HG02884 (cell line): ENCODE results near the gene AJAP1.

Source experiments
- ATAC-seq: cut with Tn5 transposase; IDR thresholded peaks from one replicate; pipeline ENCODE4 v1.9.1; 2021; ENCODE audit warnings: mild to moderate bottlenecking, moderate library complexity; ENCODE audit not compliant: unreplicated experiment

AJAP1 gene

GRCh38 chr1:4728319-4729089 is 74.1 kb downstream of the AJAP1 start:
- no peak for ATAC-seq

GRCh38 chr1:4729090-4729471 is 74.7 kb downstream of the AJAP1 start:
- ATAC-seq: no peak

- ATAC-seq: no peak
Measured at GRCh38 chr1:4730078-4730477, 75.7 kb downstream of the AJAP1 start.

GRCh38 chr1:4733446-4734177 is 79.2 kb downstream of the AJAP1 start:
- ATAC-seq: no peak

- ATAC-seq: no peak
Measured at GRCh38 chr1:4734219-4734618, 79.8 kb downstream of the AJAP1 start.

GRCh38 chr1:4734791-4735190 is 80.4 kb downstream of the AJAP1 start:
- ATAC-seq: no peak

- no peak for ATAC-seq
Measured at GRCh38 chr1:4736254-4736653, 81.8 kb downstream of the AJAP1 start.

GRCh38 chr1:4741876-4742423 is 87.5 kb downstream of the AJAP1 start:
- no peak for ATAC-seq

- ATAC-seq: no peak
Measured at GRCh38 chr1:4743978-4744750, 89.8 kb downstream of the AJAP1 start.

GRCh38 chr1:4745560-4745959 is 91.2 kb downstream of the AJAP1 start:
- no peak for ATAC-seq

- no peak for ATAC-seq
Measured at GRCh38 chr1:4749406-4749805, 95.0 kb downstream of the AJAP1 start.

- ATAC-seq: no peak
Measured at GRCh38 chr1:4750177-4750576, 95.8 kb downstream of the AJAP1 start.

- no peak for ATAC-seq
Measured at GRCh38 chr1:4752059-4752458, 97.7 kb downstream of the AJAP1 start.

GRCh38 chr1:4754816-4755215 is 100.4 kb downstream of the AJAP1 start:
- ATAC-seq: no peak

- no peak for ATAC-seq
Measured at GRCh38 chr1:4755301-4755845, 101.0 kb downstream of the AJAP1 start.

GRCh38 chr1:4755864-4756504 is 101.6 kb downstream of the AJAP1 start:
- ATAC-seq: no peak

GRCh38 chr1:4756851-4757580 is 102.6 kb downstream of the AJAP1 start:
- no peak for ATAC-seq

- ATAC-seq: no peak
Measured at GRCh38 chr1:4759671-4760070, 105.3 kb downstream of the AJAP1 start.

- no peak for ATAC-seq
Measured at GRCh38 chr1:4760088-4760487, 105.7 kb downstream of the AJAP1 start.

GRCh38 chr1:4761324-4761723 is 106.9 kb downstream of the AJAP1 start:
- ATAC-seq: no peak
